HG03066 (cell line): ENCODE measurements around the gene SPATA31C2.
"Not testable (repeated sequence)": the region's sequence is repeated elsewhere in the genome, so short reads cannot be mapped to it uniquely, and the experiment has no call there.

Experiments
- ATAC-seq: cut with Tn5 transposase; IDR thresholded peaks from one replicate; pipeline ENCODE4 v1.9.1; 2021; ENCODE audit warnings: low read depth; ENCODE audit not compliant: unreplicated experiment

SPATA31C2 gene

DNA sequence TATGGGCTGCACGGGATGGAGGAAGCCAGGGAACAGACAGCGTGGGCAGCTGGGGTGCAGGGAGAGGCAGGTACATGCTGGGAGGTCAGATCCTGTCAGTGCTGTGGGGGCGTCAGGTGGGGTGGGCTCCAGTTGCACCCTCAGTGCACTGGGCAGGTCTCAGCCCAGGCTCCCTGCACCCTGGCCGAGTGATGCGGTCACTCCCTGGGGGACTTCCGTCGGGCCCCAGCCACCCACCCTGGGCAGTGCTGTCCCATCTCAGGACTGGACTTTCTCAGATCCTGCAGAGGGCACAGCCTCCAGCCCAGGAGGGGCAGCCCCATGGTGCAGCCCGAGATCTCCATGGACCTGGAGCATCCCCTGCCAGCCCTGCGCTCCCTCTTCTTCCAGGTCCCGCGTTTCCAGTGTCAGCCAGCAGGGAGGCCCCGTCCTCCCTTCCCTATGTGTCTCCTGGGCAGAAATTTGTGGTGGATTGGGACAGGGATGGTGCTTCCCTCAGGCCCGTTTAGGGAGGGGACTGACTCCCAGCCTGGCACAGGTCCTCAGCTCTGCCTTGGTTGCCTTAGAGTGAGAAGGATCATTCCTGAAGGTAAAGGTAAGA, 10.5 kb downstream of the SPATA31C2 start:
- ATAC-seq: not testable (repeated sequence)

DNA sequence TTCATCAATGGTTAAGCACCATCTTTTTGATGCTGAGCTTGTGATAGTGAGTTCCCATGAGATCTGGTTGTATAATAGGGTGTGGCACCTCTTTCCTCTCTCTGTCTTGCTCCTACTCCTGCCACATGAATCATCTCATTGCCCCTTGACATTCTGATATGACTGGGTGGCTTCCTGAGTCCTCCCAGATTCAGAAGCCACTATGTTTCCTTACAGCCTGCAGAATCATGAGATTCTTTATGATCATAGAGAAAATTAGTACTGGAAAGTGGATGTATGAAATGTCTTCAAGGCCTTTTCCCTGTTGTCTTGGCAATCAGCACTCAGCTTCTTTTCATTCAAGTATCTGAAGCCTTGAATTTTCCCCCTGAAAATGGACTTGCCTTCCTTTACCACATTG, 14.9 kb downstream of the SPATA31C2 start:
- not testable (repeated sequence) for ATAC-seq

DNA sequence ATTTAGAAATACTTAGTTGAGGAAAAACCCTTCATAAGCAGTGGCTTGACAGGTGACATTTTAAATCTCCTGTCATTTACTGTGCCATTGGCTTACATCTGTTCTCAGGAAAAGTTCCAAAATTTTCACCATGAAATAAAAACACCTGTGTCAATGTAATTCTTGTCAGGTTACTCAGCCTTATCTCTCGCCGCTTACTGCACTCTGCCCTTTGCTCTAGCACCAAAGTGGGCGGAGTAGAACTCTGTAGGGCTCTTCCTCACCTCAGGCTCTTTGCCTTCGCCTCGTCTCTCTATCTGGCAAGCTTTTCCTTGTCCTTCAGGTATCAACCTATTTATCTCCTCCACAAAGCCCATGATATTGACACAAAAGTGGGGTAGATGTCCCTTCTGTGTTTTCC, 20.2 kb downstream of the SPATA31C2 start:
- not testable (repeated sequence) for ATAC-seq

DNA sequence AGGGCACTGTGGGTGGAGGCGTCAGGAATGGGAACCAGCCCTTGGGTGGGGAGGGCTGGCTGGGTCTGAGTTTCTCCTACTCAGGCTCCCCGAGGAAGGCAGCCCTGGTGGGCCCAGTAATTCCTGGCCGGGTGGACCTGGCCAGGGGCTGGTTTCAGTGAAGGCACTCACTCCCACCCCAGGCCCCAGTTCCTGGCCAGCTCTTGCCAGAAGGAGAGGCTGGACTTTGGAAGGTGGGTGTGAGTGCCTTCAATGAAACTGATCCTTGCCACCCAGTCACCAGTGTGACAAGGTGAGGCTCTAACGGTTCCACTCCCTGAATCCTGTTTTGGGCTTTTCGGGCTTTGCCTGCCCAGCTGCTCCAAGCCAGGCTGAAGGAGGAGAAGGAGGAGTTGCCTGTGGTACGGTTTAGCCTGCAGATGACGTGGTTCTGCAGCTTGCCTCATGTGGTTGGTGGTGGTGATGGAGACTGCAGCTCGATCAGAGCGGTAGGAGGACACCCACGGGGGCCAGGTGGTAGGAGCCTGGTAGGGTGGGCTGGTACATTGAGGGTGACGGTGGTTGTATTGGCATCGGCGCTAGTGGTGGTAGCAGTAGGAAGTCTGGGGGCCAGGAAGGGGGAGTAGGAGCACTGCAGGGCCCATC, 23.2 kb downstream of the SPATA31C2 start:
- ATAC-seq: not testable (repeated sequence)

GRCh38 chr9:88114283-88114967, 23.9 kb downstream of the SPATA31C2 start:
- not testable (repeated sequence) for ATAC-seq

DNA sequence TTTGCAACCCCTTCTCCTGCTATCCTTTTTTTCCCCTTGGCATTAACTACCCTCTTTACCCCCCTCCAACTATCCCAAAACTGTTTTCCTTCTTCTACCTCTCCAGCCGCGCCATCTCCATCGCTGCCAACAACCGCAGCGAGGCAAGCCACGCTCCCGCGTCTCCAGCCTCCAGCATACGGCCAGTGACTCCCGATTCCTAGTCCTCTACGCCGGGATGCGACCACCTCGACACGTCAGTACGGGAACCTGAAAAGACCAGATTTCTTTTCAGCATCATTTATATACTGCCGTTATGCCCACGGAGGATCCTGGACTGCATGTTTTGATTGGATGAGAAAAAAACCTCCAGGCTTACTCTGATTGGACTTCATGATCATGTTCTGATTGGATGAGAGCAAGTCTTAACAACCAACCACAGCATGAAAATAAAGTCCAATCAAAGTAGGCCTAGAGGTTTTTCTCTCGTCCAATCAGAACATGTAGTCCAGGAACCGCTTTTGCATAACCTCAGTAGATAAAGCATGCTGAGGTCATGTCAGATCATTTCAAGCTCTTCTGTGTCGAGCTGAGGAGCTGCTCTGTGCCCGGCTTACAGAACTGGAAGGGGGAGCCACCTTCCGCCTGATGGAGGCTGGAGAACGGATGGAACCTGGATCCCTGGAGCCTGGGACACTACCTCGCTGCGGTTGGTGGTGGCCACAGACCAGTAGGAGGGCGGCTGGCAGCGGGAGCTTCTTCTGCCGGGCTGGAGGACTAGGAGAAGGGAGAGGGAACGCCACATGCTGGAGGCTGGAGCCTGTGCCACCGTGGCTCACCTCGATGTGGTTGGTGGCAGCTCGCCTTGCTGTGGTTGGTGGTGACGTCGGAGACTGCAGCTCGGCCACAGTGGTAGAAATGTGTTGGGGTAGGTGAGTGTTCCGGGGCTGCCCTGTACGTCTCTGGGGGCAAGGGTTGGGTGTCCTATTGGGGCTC, 24.8 kb downstream of the SPATA31C2 start:
- not testable (repeated sequence) for ATAC-seq

DNA sequence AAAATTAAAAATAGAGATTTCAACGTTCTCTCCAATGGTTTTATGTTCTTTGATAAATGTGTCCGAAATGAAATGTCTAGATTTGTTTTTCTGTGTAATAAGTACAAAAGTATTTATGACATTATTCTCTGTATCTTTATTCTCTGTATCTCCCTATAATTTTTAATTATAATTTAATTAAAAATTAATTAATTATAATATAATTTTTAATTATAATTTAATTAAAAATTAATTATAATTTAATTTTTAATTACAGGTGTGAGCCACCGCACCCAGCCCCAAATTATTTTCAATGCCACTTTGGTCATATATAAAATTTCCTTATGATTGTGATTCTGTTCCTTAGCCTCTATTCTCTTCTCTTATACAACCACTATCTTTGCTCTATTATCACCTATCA, 28.2 kb downstream of the SPATA31C2 start:
- ATAC-seq: no peak

- no peak for ATAC-seq
These were observed 29.5 kb downstream of the SPATA31C2 start for GRCh38 chr9:88108779-88109178.

DNA sequence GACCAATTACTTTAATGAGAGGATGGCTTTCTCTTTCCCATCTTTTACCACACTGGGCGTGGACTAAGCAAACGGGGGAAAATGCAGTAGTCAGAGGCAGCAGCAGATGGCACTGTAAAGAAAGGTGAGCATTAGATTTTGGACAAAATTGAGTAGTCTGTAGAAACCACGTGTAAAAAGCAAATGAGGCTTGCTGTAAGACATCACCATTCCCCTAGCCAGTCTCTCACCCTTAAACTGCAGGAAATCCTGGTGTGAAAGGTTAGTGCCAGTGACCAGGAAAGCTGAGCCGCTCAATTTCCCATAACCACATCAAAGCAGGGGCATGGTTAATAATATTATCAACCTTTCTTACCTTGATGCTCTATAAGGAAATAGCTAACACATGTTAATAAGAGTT, 31.8 kb downstream of the SPATA31C2 start:
- ATAC-seq: no peak

GRCh38 chr9:88092797-88093331, 45.4 kb downstream of the SPATA31C2 start:
- ATAC-seq: no peak

DNA sequence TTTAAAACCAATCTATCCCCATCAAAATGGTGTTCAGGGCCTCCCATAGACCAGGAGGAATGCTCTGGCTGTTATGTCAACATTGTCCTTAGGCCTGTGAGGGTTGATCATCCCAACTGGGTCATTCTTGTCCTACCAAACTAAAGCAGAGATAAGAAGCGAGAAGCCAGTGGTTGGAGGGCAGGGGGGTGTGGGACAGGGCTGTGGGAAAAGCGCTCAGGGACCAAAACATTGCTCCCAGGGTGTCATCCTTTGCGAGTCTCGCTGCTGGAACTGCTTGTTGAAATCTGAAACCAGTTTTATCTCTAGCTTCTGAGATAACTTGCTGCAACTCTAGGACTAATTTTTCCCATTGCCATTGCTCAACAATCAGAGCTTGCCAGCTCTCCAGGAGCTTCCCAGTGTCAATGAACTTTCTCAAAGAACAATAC, 48.1 kb downstream of the SPATA31C2 start:
- no peak for ATAC-seq

GRCh38 chr9:88087906-88088305, 50.4 kb downstream of the SPATA31C2 start:
- ATAC-seq: no peak

DNA sequence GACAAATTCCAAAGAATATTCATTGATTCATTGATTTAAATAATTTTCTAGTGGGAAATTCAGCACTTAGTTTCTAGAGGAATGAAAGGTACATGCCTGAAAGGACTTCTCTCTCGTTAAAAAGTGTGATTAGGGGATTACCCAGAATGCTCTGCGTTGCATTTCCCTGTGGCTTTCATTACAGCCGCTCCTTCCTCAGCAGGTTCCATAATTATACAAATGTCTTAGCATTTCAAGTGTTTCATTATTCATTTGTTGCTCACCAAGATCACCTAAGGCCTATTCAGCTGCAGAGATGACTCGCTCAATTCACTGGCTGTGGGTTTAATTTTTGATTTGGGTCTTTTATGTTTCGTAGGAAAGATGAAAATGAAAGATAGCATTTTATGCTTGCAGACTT, 52.8 kb downstream of the SPATA31C2 start:
- ATAC-seq: no peak

- no peak for ATAC-seq
These were observed 53.7 kb downstream of the SPATA31C2 start for GRCh38 chr9:88084357-88085183.
